Stimulated activated CD4-positive, alpha-beta T cell treated with anti-CD3 and anti-CD28 coated beads, Interleukin-1b, Interleukin-23, amount 100 ng/mL, for 4 hours (primary cell): ENCODE results near the gene ADK.
"Not testable (repeated sequence)": the region's sequence is repeated elsewhere in the genome, so short reads cannot be mapped to it uniquely, and the experiment has no call there.

Source experiments
- DNase-seq, 2 donors: peaks; one replicate each; pipeline ENCODE4 v3.0.0-alpha.2; 2020; ENCODE audit warnings: low read depth in 2 of 2

Gene ADK

GRCh38 chr10:74179111-74179710 lies 28.2 kb downstream of the ADK start:
- no peak for DNase-seq

DNA sequence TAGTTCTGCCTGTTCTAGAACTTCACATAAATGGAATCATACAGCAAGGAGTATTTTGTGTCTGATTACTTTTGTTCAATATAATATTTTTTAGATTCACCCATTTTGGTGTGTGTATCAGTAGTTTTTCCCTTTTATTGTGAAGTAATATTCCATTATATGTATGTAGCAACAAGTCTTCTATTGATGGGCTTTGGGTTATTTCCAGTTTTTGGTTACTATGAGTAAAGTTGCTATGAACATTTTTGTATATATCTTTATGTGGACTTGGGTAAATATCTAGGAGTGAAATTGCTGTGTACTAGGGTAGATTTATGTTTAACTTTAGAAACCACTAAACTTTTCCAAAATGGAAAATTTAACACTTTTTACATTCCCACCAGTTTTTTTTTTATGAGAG lies 35.7 kb downstream of the ADK start:
- no peak for DNase-seq

DNA sequence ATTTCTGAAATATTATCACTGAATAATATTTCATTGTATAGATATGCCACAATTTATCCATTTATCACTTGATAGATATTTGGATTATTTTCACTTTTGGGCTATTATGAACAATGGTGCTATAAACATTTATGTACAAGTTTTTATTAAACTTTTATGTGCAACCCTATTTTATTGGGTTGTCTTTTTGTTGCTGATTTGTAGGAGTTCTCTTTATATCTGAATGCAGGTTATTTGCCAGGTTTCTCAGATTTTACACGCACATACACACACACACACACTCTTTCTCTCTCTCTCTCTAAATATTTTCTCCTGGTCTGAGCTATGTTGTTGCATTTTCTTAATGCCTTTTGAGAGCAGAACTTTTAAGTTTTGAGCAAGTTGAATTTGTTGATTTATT lies 36.2 kb downstream of the ADK start:
- DNase-seq: no peak

GRCh38 chr10:74188617-74189016 lies 37.6 kb downstream of the ADK start:
- not testable (repeated sequence) for DNase-seq

DNA sequence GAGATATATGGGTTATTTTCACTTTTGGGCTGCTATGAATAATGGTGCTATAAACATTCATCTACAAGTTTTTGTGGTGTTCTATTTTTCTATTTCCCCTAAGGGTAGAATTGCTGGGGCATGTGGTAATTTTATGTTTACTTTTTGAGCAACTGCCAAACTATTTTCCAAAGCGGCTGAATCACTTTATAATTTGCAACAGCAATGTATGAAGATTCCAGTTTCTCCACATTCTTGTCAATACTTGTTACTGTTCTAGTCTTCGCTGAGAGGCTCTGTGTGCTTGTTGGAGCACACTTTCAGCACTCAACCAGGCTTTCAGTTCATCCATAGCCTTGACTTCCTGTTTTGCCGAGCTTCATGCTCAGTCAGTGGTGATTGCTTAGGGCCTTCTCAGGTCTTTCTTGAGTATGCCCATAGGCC lies 39.0 kb downstream of the ADK start:
- no peak for DNase-seq

DNA sequence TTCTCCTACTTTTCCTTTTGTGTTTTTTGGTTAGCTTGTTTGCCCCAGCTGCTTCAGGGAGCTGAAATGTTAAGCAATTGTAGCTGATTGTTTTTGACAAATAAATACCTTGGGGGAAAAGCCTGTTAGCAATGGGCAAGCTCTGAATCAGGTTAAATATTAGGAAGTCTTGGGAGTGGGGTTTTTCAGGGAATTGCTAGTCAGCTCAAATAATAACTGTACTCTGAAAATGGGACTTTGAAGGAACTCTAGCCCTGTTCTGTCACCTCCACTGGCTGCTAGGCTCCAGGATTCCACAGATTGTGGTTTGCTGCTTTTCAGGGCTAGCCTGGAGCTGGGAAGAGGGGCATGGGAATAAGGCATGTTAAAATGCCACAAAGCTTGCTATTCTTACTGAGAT lies 39.5 kb downstream of the ADK start:
- no peak for DNase-seq

DNA sequence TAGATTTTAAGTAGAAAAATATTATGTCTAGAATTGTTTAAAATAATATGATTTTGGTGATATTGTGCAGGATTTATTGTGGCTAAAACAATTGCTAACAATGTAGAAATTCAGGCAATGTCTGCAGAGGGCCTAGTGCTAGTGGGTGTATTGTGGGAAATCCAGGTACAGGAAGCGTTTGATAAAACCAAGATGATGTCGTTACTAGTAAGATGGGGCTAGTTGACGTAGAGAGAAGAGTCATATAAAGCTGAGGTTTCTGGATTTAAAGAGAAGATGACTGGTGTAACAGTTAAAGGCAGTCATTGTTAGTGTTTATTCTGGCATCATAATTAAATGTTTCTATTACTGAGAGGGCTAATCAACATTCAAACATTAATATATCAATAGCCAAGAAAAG lies 43.5 kb downstream of the ADK start:
- no peak for DNase-seq

DNA sequence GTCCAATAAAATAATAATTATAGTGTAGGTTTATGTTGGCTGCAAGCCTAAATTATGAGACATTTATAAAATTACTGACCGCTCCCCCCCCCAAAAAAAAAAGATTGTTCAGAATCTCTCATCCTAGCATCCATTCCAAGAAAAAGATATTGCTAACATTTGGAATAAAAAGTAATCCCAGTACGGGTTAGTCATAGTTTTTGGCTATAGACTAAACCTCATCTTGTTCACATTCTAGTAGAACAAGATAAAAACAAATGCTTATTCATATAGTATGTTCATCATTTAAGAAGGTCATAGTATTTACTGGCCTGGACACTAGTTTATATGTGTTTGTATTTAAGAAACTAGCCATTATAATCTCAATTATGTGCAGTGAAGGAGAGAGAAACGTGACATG lies 44.0 kb downstream of the ADK start:
- no peak for DNase-seq

DNA sequence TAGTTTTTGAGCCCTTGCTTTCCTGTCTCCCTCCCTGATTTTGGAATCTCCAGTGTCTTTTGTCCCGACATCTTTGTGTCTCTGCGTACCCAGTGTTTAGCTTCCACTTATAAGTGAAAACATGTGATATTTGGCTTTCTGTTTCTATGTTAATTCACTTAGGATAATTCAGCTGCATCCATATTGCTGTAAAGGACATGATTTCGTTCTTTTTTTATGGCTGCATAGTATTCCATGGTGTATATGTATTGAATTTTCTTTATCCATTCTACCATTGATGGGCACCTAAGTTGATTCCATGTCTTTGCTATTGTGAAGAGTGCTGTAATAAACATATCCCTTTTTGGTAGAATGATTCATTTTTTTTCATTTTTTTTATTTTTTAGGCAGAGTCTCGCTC lies 48.3 kb downstream of the ADK start:
- DNase-seq: no peak

- DNase-seq: no peak
These were observed 51.3 kb downstream of the ADK start for GRCh38 chr10:74202356-74202755.

DNA sequence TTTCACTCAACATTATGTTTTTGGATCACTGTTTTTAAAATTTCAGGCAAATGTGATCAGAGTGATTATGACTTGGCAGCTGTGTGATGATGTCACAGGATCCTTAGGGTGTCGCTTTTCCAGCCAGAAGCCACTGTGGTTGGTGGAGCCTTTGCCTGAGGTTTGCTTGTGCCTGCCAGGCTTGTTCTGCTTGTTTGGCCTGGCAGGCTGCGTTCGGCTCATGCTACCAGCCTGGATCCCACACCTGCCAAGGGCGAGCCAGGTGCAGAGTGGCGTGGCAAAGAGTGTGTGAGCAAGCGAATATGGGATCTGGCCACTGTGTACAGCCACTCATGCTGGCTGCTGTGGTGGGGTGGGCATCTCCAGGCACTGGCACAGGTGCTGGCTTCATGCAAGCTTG lies 55.7 kb downstream of the ADK start:
- DNase-seq: no peak

- DNase-seq: no peak
These were observed 56.9 kb downstream of the ADK start for GRCh38 chr10:74207691-74208480.

DNA sequence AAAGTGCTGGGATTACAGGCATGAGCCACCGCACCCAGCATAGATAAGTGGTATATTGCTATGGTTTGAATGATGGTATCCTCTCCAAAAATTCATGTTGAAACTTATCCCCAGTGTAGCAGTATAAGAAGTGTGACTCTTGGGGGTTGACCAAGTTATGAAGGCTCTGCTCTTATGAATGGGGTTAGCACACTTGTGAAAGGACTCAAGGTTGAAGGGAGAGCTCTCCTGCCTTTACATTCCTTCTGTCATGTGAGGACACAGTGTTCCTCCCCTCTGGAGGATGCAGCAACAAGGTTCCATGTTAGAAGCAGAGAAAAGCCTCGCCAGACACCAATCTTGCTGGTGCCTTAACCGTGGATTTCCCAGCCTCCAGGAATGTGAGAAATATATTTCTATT lies 58.0 kb downstream of the ADK start:
- no peak for DNase-seq

GRCh38 chr10:74213019-74213418 lies 62.0 kb downstream of the ADK start:
- DNase-seq: no peak

DNA sequence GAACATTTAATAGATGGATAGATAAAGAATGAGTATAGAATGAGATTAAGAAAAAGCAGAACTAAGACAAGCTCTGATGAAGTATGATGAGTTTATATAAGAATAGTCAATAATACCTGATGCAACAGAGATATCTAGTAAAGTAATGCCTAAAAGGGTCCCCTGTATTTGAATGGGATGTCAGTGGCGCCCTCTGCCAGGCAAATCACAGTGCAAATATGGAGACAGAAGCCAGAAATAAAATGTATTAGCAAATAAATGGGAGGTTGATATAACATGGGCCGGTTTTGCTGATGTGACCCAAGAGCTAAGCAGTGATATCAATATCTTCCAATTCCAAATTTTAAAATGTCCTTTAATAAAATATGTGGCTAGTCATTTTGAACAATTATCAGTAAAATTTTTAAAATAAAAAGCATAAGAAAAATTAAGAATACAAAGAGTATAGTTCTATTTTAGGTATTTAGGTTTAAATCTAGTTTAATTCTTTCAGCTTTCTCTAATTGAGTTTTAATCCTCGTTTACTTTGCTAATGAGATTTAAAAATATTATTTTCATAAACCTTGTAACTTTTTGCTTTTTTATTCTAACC lies 62.6 kb downstream of the ADK start:
- peak; percentile 22 to 28 for DNase-seq

- not testable (repeated sequence) for DNase-seq
These were observed 66.1 kb downstream of the ADK start for GRCh38 chr10:74217110-74217509.

DNA sequence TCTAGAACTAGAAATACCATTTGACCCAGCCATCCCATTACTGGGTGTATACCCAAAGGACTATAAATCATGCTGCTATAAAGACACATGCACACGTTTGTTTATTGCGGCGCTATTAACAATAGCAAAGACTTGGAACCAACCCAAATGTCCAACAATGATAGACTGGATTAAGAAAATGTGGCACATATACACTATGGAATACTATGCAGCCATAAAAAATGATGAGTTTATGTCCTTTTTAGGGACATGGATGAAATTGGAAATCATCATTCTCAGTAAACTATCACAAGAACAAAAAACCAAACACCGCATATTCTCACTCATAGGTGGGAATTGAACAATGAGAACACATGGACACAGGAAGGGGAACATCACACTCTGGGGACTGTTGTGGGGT lies 71.4 kb downstream of the ADK start:
- not testable (repeated sequence) for DNase-seq

- DNase-seq: no peak
These were observed 72.9 kb downstream of the ADK start for GRCh38 chr10:74223755-74224529.

DNA sequence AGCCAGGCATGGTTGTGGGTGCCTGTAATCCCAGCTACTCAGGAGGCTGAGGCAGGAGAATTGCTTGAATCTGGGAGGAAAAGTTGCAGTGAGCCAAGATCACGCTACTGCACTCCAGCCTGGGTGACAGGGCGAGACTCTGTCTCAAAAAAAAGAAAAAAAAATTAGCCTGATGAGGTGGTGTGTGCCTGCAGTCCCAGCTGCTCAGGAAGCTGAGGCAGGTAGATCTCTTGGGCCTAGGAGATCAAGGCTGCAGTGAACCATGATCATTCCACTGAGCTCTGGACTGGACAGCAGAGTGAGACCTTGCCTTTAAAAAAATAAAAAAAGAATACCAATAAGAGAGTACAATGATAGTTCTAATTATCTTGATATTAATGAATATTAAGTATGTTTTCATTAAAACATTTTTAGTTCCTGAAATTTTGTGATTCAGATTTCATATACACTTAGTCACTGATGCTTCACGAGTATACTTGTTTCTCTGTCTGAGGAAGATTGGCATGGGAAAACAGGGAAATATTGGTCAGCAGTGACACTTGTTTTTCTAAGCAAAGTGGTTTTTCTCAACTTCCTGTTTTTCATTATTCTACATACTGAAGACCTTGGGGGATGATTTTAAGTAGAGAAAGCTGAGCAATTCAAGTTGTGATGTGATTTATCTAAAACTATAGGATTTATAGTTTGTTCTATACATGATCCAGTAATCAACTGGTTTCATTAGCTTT lies 76.8 kb downstream of the ADK start:
- DNase-seq: no peak

DNA sequence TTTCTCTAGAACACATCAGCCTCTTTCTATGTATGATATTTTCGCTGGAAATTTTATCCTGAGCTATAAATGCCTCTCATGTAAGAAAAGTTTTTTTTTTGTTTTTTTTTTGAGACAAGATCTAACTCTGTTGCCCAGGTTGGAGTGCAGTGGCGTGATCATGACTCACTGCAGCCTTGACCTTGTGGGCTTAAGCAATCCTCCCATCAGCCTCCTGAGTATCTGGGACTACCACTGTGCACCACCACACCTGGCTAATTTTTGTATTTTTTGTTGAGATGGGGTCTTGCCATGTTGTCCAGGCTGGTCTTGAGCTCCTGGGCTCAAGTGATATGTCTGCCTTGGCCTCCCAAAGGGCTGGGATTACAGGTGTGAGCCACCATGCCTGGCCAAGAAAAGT lies 80.4 kb downstream of the ADK start:
- no peak for DNase-seq

DNA sequence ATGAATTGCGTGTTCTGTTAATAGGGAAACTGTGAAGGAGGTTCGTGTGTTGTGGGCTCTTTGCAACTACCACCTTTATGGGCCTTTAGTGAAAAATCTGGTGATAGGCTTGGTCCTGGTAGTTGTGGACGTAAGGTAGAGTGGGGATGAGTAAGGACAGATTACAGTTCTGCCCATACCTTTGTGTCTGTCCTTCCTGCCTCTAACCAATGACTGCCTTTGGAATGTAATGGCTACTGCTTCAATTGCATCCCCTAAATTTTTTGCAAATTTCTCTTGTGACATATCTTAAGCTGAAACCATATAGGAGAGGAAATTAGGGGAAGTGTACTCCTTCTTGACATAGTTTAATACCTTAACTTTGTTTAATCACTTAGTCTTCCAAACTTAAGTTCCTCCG lies 82.3 kb downstream of the ADK start:
- DNase-seq: no peak

GRCh38 chr10:74234569-74234968 lies 83.5 kb downstream of the ADK start:
- DNase-seq: no peak
